OCI-LY1 (cell line): Measurements from ENCODE around the gene GOLGA2.

Experiments
- H2AFZ ChIP-seq: fragments of 200-600 bp; sonication (generic), shearing (Covaris generic); 2 replicates; pipeline ENCODE4 v1.6.0; 2014; ENCODE audit warnings: antibody characterized with exemption, mild to moderate bottlenecking, low read length
- H3F3A ChIP-seq: fragments of 200-600 bp; sonication (generic), shearing (Covaris generic); 2 replicates; pipeline ENCODE4 v1.6.0; 2014; ENCODE audit warnings: mild to moderate bottlenecking, antibody characterized with exemption, low read length, moderate library complexity; ENCODE audit not compliant: insufficient read depth
- H3K27ac ChIP-seq: fragments of 200-600 bp; sonication (generic); 2 replicates; pipeline ENCODE4 v1.5.1; 2014; ENCODE audit warnings: low read length, mixed run types, mild to moderate bottlenecking, low read depth; ENCODE audit not compliant: poor library complexity, severe bottlenecking
- H3K27me3 ChIP-seq: fragments of 200-600 bp; sonication (generic); 2 replicates; pipeline ENCODE4 v1.6.0; 2014; ENCODE audit warnings: antibody characterized with exemption, mild to moderate bottlenecking, low read length, moderate library complexity; ENCODE audit not compliant: insufficient read depth
- H3K36me3 ChIP-seq: fragments of 200-600 bp; sonication (generic); 2 replicates; pipeline ENCODE4 v1.6.1; 2014; ENCODE audit warnings: mild to moderate bottlenecking, antibody characterized with exemption, low read length, moderate library complexity, mixed read lengths; ENCODE audit not compliant: insufficient read depth
- H3K4me1 ChIP-seq: fragments of 200-600 bp; sonication (generic); 2 replicates; pipeline ENCODE4 v1.5.1; 2014; ENCODE audit warnings: mild to moderate bottlenecking, low read length, moderate library complexity; ENCODE audit not compliant: insufficient read depth, severe bottlenecking
- H3K4me2 ChIP-seq: fragments of 200-600 bp; sonication (generic), shearing (Covaris generic); 2 replicates; pipeline ENCODE4 v1.6.1; 2014; ENCODE audit warnings: low read length
- H3K4me3 ChIP-seq: fragments of 200-600 bp; sonication (generic); 2 replicates; pipeline ENCODE4 v1.5.1; 2014; ENCODE audit warnings: low read length, low read depth, mild to moderate bottlenecking, mixed read lengths; ENCODE audit not compliant: poor library complexity, severe bottlenecking
- H3K79me2 ChIP-seq: fragments of 200-600 bp; shearing (Covaris generic); 2 replicates; pipeline ENCODE4 v1.6.1; 2016; ENCODE audit warnings: mixed run types, low read length, mixed read lengths; ENCODE audit not compliant: insufficient read depth
- H3K9ac ChIP-seq: fragments of 200-600 bp; sonication (generic), shearing (Covaris generic); 2 replicates; pipeline ENCODE4 v1.6.1; 2014; ENCODE audit warnings: mild to moderate bottlenecking, low read length, mixed read lengths
- H3K9me2 ChIP-seq: fragments of 200-600 bp; sonication (generic), shearing (Covaris generic); 2 replicates; pipeline ENCODE4 v1.6.1; 2014; ENCODE audit warnings: low read depth, mild to moderate bottlenecking, low read length, mixed read lengths
- H3K9me3 ChIP-seq: fragments of 200-600 bp; shearing (Covaris generic); 2 replicates; pipeline ENCODE4 v1.6.1; 2014; ENCODE audit warnings: low read length, mixed read lengths
- H4K20me1 ChIP-seq: fragments of 200-600 bp; sonication (generic), shearing (Covaris generic); 2 replicates; pipeline ENCODE4 v1.6.0; 2016; ENCODE audit warnings: mild to moderate bottlenecking, low read length; ENCODE audit not compliant: insufficient read depth
- CTCF ChIP-seq: fragments of 200-600 bp; sonication (generic), shearing (Covaris generic); IDR thresholded peaks from 2 replicates; pipeline ENCODE4 v1.5.1; 2017; ENCODE audit warnings: mild to moderate bottlenecking, antibody characterized with exemption, low read length, moderate library complexity, mixed read lengths
- EZH2 ChIP-seq: fragments of 200-600 bp; sonication (generic), shearing (Covaris generic); IDR thresholded peaks from 2 replicates; pipeline ENCODE4 v1.8.0; 2017; ENCODE audit warnings: borderline replicate concordance, mixed run types, mild to moderate bottlenecking, antibody characterized with exemption, low read length, moderate library complexity, mixed read lengths

Gene GOLGA2

GRCh38 chr9:128257086-128257825 lies 18.6 kb downstream of the GOLGA2 start:
- H3K4me1 ChIP-seq: peaks cover 9% of the 10 kb centered on the region
- peaks cover 23% of the 10 kb centered on the region; the same call in 1 of the 2 replicates for H3K36me3 ChIP-seq

GRCh38 chr9:128254855-128255759 lies 20.7 kb downstream of the GOLGA2 start:
- Histone ChIP-seq H3K36me3 (peaks cover 17% of the 10 kb centered on the region; the same call in 1 of the 2 replicates), H3K4me3 (no peak overlapping the region), H3K4me1 (peaks cover 20% of the 10 kb centered on the region), H3K9me3 (no peaks in the 10 kb centered on the region), H3K79me2 (no peaks in the 10 kb centered on the region), H4K20me1 (no peaks in the 10 kb centered on the region), H3F3A (no peaks in the 10 kb centered on the region), H3K9me2 (no peaks in the 10 kb centered on the region), H3K27me3 (peaks cover 19% of the 10 kb centered on the region), H2AFZ (no peak overlapping the region), H3K4me2 (no peak overlapping the region), H3K9ac (no peak overlapping the region), H3K27ac (no peak overlapping the region)
- TF ChIP-seq CTCF: peak; percentile 90
- TF ChIP-seq EZH2: no peak

More at GRCh38 chr9:128257086-128257825, 18.6 kb downstream of the GOLGA2 start:
- Histone ChIP-seq H3K9me2 (no peaks in the 10 kb centered on the region), H3K27me3 (peaks cover 5% of the 10 kb centered on the region; the same call in 1 of the 2 replicates), H4K20me1 (no peaks in the 10 kb centered on the region), H3K4me3 (no peak overlapping the region), H3K9ac (no peak overlapping the region), H2AFZ (no peak overlapping the region), H3K27ac (no peak overlapping the region), H3K4me2 (no peak overlapping the region), H3F3A (no peaks in the 10 kb centered on the region), H3K9me3 (no peaks in the 10 kb centered on the region), H3K79me2 (no peaks in the 10 kb centered on the region)
- TF ChIP-seq EZH2 (no peak), CTCF (no peak)

- no peak overlapping the region for H3K9ac ChIP-seq
- H3K9me3 ChIP-seq: no peaks in the 10 kb centered on the region
- no peaks in the 10 kb centered on the region for H4K20me1 ChIP-seq
- no peaks in the 10 kb centered on the region for H3F3A ChIP-seq
- H3K4me3 ChIP-seq: no peak overlapping the region
- peaks cover 25% of the 10 kb centered on the region for H3K4me1 ChIP-seq
- H3K9me2 ChIP-seq: no peaks in the 10 kb centered on the region
- H3K79me2 ChIP-seq: no peaks in the 10 kb centered on the region
- peaks cover 17% of the 10 kb centered on the region; the same call in 1 of the 2 replicates for H3K36me3 ChIP-seq
- H3K27me3 ChIP-seq: peaks cover 19% of the 10 kb centered on the region
- H3K27ac ChIP-seq: no peak overlapping the region
- TF ChIP-seq CTCF: no peak
- TF ChIP-seq EZH2: no peak
- H3K4me2 ChIP-seq: no peak overlapping the region
- H2AFZ ChIP-seq: no peak overlapping the region
Observed at GRCh38 chr9:128254362-128254761, 21.4 kb downstream of the GOLGA2 start.
